A673 (cell line): ENCODE measurements around the gene CDC42EP3.

Experiments
- EZH2 ChIP-seq: fragments of 200-600 bp; sonication (generic); IDR thresholded peaks from 2 replicates; pipeline ENCODE4 v1.6.1; 2017; ENCODE audit warnings: borderline replicate concordance, low read depth, mild to moderate bottlenecking, mixed read lengths, antibody characterized with exemption, low read length; ENCODE audit not compliant: poor library complexity, severe bottlenecking
- TF ChIP-seq, protein P1 (sequence below): fragments of 300-800, 200-600 bp; sonication (generic); conservative IDR thresholded peaks from 2 replicates; pipeline ENCODE4 v1.5.1; 2017; ENCODE audit warnings: low read depth, mild to moderate bottlenecking, antibody characterized with exemption, low read length, moderate library complexity, mixed read lengths

DNA sequence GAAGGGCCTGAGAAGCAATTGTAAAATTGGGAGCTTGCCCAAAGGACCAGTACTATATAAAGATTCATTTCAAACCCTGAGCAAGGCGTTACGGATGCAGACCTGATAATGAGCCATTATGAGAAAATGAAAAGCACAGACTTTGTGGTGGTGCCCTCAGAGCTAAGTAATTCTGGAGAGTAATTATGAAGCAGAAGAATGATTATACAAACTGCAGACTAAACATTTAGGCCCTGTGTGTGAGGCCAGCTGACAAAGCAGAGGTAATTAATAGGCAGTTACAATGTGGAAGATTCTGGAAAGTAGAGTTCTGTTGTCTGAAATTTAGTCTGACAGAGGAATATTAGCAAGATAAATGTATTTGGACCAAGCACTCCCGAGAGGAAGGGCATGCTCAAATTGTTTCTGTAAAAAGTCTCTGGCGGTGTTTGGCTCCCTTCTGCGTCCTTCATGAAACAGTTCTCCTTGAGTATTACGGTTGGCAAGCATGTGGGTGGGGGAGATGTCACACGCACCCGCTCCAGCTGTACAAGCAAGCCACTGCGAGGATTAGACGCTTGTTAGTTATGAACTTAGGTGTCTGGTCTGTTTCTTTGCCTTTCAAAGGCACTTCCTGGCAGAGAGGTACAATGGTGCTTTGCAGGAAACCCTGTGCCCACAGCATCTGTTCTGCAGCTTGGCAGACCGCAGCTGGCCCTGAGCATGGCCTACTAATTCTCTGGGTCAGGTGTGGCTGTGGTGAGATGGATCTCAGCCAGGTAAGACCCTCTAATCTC is 45.5 kb downstream of the CDC42EP3 start:
- TF ChIP-seq, protein P1, sequence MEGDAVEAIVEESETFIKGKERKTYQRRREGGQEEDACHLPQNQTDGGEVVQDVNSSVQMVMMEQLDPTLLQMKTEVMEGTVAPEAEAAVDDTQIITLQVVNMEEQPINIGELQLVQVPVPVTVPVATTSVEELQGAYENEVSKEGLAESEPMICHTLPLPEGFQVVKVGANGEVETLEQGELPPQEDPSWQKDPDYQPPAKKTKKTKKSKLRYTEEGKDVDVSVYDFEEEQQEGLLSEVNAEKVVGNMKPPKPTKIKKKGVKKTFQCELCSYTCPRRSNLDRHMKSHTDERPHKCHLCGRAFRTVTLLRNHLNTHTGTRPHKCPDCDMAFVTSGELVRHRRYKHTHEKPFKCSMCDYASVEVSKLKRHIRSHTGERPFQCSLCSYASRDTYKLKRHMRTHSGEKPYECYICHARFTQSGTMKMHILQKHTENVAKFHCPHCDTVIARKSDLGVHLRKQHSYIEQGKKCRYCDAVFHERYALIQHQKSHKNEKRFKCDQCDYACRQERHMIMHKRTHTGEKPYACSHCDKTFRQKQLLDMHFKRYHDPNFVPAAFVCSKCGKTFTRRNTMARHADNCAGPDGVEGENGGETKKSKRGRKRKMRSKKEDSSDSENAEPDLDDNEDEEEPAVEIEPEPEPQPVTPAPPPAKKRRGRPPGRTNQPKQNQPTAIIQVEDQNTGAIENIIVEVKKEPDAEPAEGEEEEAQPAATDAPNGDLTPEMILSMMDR = no peak
- TF ChIP-seq EZH2 = no peak
